Measurements from ENCODE around the gene NCK2. TPM values are rescaled to one million over a fixed set of nuclear protein-coding genes. Genes with fewer than 3 reads are reported as not detected.

Gene NCK2
- polyA plus RNA-seq, 3 donors, result 2.5 to 18.2 (median 7.6) TPM

DNA sequence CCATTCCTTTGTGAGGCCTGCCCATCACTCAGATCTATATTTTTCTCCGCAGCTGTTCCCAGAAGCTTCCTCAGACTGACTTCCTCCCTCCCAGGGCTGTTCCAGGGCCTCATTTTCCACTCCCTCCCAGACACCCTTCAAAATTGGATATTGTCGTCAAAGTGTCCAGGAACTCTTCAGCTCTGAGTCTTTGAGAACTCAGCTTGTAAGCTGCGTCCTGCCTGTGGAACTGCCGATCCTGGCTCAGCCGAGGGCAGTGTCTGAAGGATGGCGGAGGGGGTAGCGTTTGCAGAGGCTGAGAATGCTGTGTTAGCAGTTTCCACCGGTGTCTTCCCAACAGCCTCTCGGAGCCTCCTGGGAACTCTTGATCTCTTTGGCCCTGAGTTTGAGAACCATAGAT lies 27.1 kb downstream of the NCK2 start:
- TF ChIP-seq, protein P1, sequence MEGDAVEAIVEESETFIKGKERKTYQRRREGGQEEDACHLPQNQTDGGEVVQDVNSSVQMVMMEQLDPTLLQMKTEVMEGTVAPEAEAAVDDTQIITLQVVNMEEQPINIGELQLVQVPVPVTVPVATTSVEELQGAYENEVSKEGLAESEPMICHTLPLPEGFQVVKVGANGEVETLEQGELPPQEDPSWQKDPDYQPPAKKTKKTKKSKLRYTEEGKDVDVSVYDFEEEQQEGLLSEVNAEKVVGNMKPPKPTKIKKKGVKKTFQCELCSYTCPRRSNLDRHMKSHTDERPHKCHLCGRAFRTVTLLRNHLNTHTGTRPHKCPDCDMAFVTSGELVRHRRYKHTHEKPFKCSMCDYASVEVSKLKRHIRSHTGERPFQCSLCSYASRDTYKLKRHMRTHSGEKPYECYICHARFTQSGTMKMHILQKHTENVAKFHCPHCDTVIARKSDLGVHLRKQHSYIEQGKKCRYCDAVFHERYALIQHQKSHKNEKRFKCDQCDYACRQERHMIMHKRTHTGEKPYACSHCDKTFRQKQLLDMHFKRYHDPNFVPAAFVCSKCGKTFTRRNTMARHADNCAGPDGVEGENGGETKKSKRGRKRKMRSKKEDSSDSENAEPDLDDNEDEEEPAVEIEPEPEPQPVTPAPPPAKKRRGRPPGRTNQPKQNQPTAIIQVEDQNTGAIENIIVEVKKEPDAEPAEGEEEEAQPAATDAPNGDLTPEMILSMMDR (IDR thresholded peaks at IDR 0.05), result no peak
- H4K20me1 ChIP-seq (ENCODE audit: insufficient read depth, low read length), result peaks cover 25% of the 10 kb centered on the region
- H3K9ac ChIP-seq (ENCODE audit: insufficient read depth, low read length, poor library complexity, severe bottlenecking), result no peak overlapping the region
- Mint-ChIP-seq H3K9me3 (peaks cover 0 to 3% (median 0%) of the 10 kb centered on the region in 7 donors), H3K4me1 (peaks cover 35% of the 10 kb centered on the region), H3K4me3 (no peak overlapping the region), H3K27me3 (ENCODE audit: low read depth in 3 of 3) (peaks cover 0 to 3% (median 1%) of the 10 kb centered on the region in 3 donors), H3K27ac (peak overlapping the region in 2 of 7 donors; percentile 56 to 60), H3K36me3 (peaks cover 21 to 27% of the 10 kb centered on the region in 2 donors)
- H3K9me3 ChIP-seq (replicated peaks in 1 of 2; ENCODE audit: control insufficient read depth in 1 of 2, insufficient read depth in 1 of 2, low read length in 2 of 2), result no peaks in the 10 kb centered on the region
- DNase-seq, result no peak
- H3K27ac ChIP-seq (ENCODE audit: low read depth in 1 of 2, low read length in 2 of 2), result no peak overlapping the region
- no peak overlapping the region for H2AFZ ChIP-seq (ENCODE audit: insufficient read depth, low read depth, low read length, poor library complexity, severe bottlenecking)
- intact Hi-C loops (cut with micrococcal nuclease), result no loop called here
- peaks cover 76% of the 10 kb centered on the region for H3K79me2 ChIP-seq (ENCODE audit: insufficient read depth, low read length)
- no peak overlapping the region for H3K4me2 ChIP-seq (replicated peaks; ENCODE audit: extremely low read depth, low read length, poor library complexity, severe bottlenecking)
- no peak overlapping the region for H3K4me3 ChIP-seq (replicated peaks in 1 of 3; ENCODE audit: low read depth in 2 of 3, low read length in 3 of 3)
- 91% methylated on average over 8 of the region's 9 CpGs for WGBS (ENCODE audit: insufficient coverage)
- H3K36me3 ChIP-seq (replicated peaks in 1 of 2; ENCODE audit: control insufficient read depth in 1 of 2, insufficient read depth in 2 of 2, low read length in 2 of 2), result peaks cover 0 to 5% of the 10 kb centered on the region in 2 donors
- no peaks in the 10 kb centered on the region for H3K27me3 ChIP-seq (ENCODE audit: control insufficient read depth in 2 of 2, insufficient read depth in 2 of 2, low read length in 2 of 2)
- H3K4me1 ChIP-seq (ENCODE audit: control insufficient read depth in 1 of 2, insufficient read depth in 2 of 2, low read length in 2 of 2), result peaks cover 15 to 25% of the 10 kb centered on the region in 2 donors

DNA sequence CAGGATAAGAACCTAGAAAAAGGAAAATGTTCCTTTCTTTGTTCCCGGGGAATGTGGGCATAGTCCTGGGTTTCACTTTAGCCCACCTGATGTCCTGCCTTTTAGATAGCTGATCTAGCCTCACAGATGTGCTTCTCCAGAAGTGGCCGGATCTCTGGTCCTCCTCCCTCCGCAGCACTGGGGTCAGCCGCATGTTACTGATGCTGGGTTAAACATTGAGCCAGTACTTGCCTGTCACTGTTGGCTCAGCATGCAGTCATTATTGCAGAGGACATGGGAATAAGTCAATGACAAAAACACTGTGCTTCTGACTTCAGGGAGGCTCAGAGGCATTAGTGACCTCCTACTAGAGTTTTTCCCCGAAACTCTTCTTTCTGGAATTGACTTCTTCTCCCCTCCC lies 27.6 kb downstream of the NCK2 start:
- Histone ChIP-seq H4K20me1 (ENCODE audit: insufficient read depth, low read length) (peaks cover 28% of the 10 kb centered on the region), H3K4me1 (ENCODE audit: control insufficient read depth in 1 of 2, insufficient read depth in 2 of 2, low read length in 2 of 2) (peaks cover 18 to 30% of the 10 kb centered on the region in 2 donors), H3K4me3 (replicated peaks in 1 of 3; ENCODE audit: low read depth in 2 of 3, low read length in 3 of 3) (no peak overlapping the region), H2AFZ (ENCODE audit: insufficient read depth, low read depth, low read length, poor library complexity, severe bottlenecking) (no peak overlapping the region), H3K79me2 (ENCODE audit: insufficient read depth, low read length) (peaks cover 78% of the 10 kb centered on the region), H3K9ac (ENCODE audit: insufficient read depth, low read length, poor library complexity, severe bottlenecking) (no peak overlapping the region), H3K27me3 (ENCODE audit: control insufficient read depth in 2 of 2, insufficient read depth in 2 of 2, low read length in 2 of 2) (no peaks in the 10 kb centered on the region), H3K9me3 (replicated peaks in 1 of 2; ENCODE audit: control insufficient read depth in 1 of 2, insufficient read depth in 1 of 2, low read length in 2 of 2) (no peaks in the 10 kb centered on the region), H3K36me3 (replicated peaks in 1 of 2; ENCODE audit: control insufficient read depth in 1 of 2, insufficient read depth in 2 of 2, low read length in 2 of 2) (peaks cover 0 to 5% of the 10 kb centered on the region in 2 donors), H3K27ac (ENCODE audit: low read depth in 1 of 2, low read length in 2 of 2) (no peak overlapping the region), H3K4me2 (replicated peaks; ENCODE audit: extremely low read depth, low read length, poor library complexity, severe bottlenecking) (no peak overlapping the region)
- peaks cover 0 to 3% (median 0%) of the 10 kb centered on the region in 7 donors for H3K9me3 Mint-ChIP-seq
- peaks cover 17 to 24% of the 10 kb centered on the region in 2 donors for H3K36me3 Mint-ChIP-seq
- 100% methylated on average over 5 of the region's 5 CpGs for WGBS (ENCODE audit: insufficient coverage)
- intact Hi-C loops (cut with micrococcal nuclease), result no loop called here
- DNase-seq, result no peak
- H3K27me3 Mint-ChIP-seq (ENCODE audit: low read depth in 3 of 3), result peaks cover 0 to 3% (median 1%) of the 10 kb centered on the region in 3 donors
- no peak overlapping the region for H3K4me3 Mint-ChIP-seq
- TF ChIP-seq, protein P1 (IDR thresholded peaks at IDR 0.05), result no peak
- H3K4me1 Mint-ChIP-seq, result peaks cover 35% of the 10 kb centered on the region
- peak overlapping the region in 3 of 7 donors; percentile 43 to 80 (median 59) for H3K27ac Mint-ChIP-seq

All from CD14-positive monocyte (primary cell).